ENCODE results near the gene MAP3K10.
"Not testable (repeated sequence)": the region's sequence is repeated elsewhere in the genome, so short reads cannot be mapped to it uniquely, and the experiment has no call there.

The MAP3K10 gene

GRCh38 chr19:40190891-40191835 lies at the start of gene MAP3K10:
MAP3K10 (plus strand) TSS chr19:40191426; CDS start chr19:40192032, 606 bp downstream.
- no peak for DNase-seq (ENCODE audit: low read depth, low spot score)
- peak within 1 kb of the TSS; percentile 75 for H3K4me3 ChIP-seq (ENCODE audit: low read depth, low read length)
- ChIA-PET CTCF (interaction anchor here (0.8 to 2.0 kb wide), 6 partner anchors 11 to 51 kb away, joined by 3 to 10 read pairs (median 4); no protein-coding TSS in a partner anchor), POLR2A (no interaction called here)
- no peak for TF ChIP-seq CTCF (IDR thresholded peaks at IDR 0.05; ENCODE audit: insufficient read depth, low read length, missing control alignments)

- DNase-seq (ENCODE audit: low read depth, low spot score) = no peak
- POLR2A ChIA-PET = no interaction called here
- no peak overlapping the region for H3K4me3 ChIP-seq (ENCODE audit: low read depth, low read length)
- CTCF ChIA-PET = interaction anchor here (0.6 to 3.9 kb wide), 14 partner anchors 8 to 678 kb away, joined by 3 to 44 read pairs (median 4); partner anchors contain the start of gene TTC9B
- TF ChIP-seq CTCF (IDR thresholded peaks at IDR 0.05; ENCODE audit: insufficient read depth, low read length, missing control alignments) = no peak
Measured at GRCh38 chr19:40141551-40141950, 49.7 kb upstream of the MAP3K10 start.

GRCh38 chr19:40143612-40144011 lies 47.6 kb upstream of the MAP3K10 start:
- no peak for DNase-seq (ENCODE audit: low read depth, low spot score)
- no peak for TF ChIP-seq CTCF (IDR thresholded peaks at IDR 0.05; ENCODE audit: insufficient read depth, low read length, missing control alignments)
- POLR2A ChIA-PET = no interaction called here
- CTCF ChIA-PET = interaction anchor here (0.9 to 2.9 kb wide), 3 partner anchors 20 to 77 kb away, joined by 4 to 9 read pairs (median 4); no protein-coding TSS in a partner anchor
- H3K4me3 ChIP-seq (ENCODE audit: low read depth, low read length) = no peak overlapping the region

- H3K4me3 ChIP-seq (ENCODE audit: low read depth, low read length) = no peak overlapping the region
- POLR2A ChIA-PET = no interaction called here
- CTCF ChIA-PET = interaction anchor here (0.9 to 2.9 kb wide), 4 partner anchors 20 to 491 kb away, joined by 4 to 9 read pairs (median 4); no protein-coding TSS in a partner anchor
- DNase-seq (ENCODE audit: low read depth, low spot score) = no peak
- TF ChIP-seq CTCF (IDR thresholded peaks at IDR 0.05; ENCODE audit: insufficient read depth, low read length, missing control alignments) = no peak
Measured at GRCh38 chr19:40144151-40144550, 47.1 kb upstream of the MAP3K10 start.

GRCh38 chr19:40144947-40145748 lies 46.1 kb upstream of the MAP3K10 start:
- CTCF ChIA-PET = interaction anchor here (1.4 to 2.9 kb wide), 2 partner anchors 75 to 490 kb away, joined by 4 to 9 read pairs; no protein-coding TSS in a partner anchor
- no peak for TF ChIP-seq CTCF (IDR thresholded peaks at IDR 0.05; ENCODE audit: insufficient read depth, low read length, missing control alignments)
- POLR2A ChIA-PET = no interaction called here
- no peak for DNase-seq (ENCODE audit: low read depth, low spot score)
- H3K4me3 ChIP-seq (ENCODE audit: low read depth, low read length) = no peak overlapping the region

GRCh38 chr19:40145749-40146029 lies 45.5 kb upstream of the MAP3K10 start:
- POLR2A ChIA-PET; DNase-seq (ENCODE audit: low read depth, low spot score); H3K4me3 ChIP-seq (ENCODE audit: low read depth, low read length): not testable (repeated sequence)
- CTCF ChIA-PET = interaction anchor here (2.9 kb wide), 1 partner anchor 75 kb away, joined by 9 read pairs; no protein-coding TSS in a partner anchor
